Testis (tissue), 2 donors: ENCODE results near the gene ATM.

Experiments used
- CTCF ChIP-seq, 3 experiments: fragments of 450-650 bp in 2 of 3; fragments of 200-600 bp in 1 of 3; sonication (generic) in 1 of 3; IDR thresholded peaks; one replicate each; pipeline ENCODE4 v1.5.1; 2016 to 2019; ENCODE audit warnings: antibody characterized with exemption in 3 of 3, mild to moderate bottlenecking in 2 of 3, moderate library complexity in 1 of 3
- POLR2A ChIP-seq: fragments of 450-650 bp; IDR thresholded peaks from one replicate; pipeline ENCODE4 v1.6.1; 2017; ENCODE audit warnings: antibody characterized with exemption, mild to moderate bottlenecking, moderate library complexity

- no peak for TF ChIP-seq CTCF (IDR thresholded peaks at IDR 0.05)
- TF ChIP-seq POLR2A: no peak
These were observed 16.2 kb downstream of the ATM start for GRCh38 chr11:108239076-108239475.
